ENCODE results near the gene ZFYVE21. TPM values are rescaled to one million over a fixed set of nuclear protein-coding genes. Genes with fewer than 3 reads are reported as not detected.
"Not testable (repeated sequence)": the region's sequence is repeated elsewhere in the genome, so short reads cannot be mapped to it uniquely, and the experiment has no call there.

ZFYVE21 gene
- total and polyA plus RNA-seq, 4 donors, result 69.0 to 110 (median 87.5) TPM

DNA sequence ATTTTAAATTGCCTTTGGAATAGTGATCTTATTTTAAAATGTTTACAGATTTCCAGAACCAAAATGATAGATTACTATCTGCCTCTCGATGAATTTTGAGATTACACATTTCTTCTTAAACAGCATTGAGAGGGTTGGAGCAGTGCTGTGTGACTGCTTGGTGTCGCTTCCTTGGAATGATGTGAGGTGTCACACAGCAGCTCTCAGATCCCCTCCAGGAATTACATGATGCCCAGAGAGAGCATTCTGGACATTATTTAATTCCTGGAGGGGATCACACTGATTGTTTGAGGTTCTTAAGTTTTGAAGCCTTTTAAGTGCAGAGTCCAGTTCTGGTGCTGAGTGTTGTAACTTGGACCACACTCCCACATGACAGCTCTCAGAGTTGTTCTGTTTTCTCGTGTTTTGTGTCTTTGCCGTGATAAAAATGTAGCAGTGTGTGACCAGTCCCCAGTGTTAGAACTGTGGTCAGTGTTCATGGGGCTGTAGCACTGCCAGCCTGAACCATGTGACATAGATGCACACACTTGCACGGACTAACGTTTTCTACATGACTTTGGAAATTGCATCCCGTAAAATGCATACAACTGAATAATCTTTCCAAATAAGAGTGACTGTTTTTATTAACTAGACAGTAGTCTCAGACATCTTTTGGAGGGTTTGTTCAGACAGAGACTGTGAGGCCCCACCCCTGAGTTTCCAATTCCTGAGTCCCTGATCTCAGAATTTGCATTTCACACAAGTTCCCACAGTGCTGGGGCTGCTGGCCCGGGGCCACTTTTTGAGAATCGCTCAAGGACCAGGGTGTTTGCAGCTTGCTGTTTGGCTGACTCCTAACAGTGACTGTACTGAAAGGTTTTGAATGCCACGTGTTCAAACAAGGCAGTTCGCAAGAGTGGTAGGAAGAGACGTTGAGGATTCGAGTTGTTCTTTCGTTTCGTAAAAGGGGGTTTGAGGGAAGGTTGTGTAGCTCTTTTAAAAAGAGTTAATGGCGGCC is 26.4 kb upstream of the ZFYVE21 start:
- ATAC-seq (ENCODE audit: low FRiP score) (peak; percentile 45), DNase-seq (peak; percentile 64 to 84)
- intact Hi-C loops (cut with DNase I), result no loop called here
- H3K36me3 ChIP-seq (ENCODE audit: control insufficient read depth in 1 of 2, insufficient read depth in 2 of 2, low read length in 1 of 2), result peaks cover 0 to 14% of the 10 kb centered on the region in 2 donors
- WGBS, 2 donors, result 28 to 31% methylated on average over 16 of the region's 16 CpGs
- peak overlapping the region in 1 of 2 donors; percentile 38 for H3K27ac ChIP-seq (ENCODE audit: low read depth in 1 of 2, low read length in 2 of 2)
- no peaks in the 10 kb centered on the region for H3K4me1 ChIP-seq (ENCODE audit: control insufficient read depth in 1 of 2, insufficient read depth in 2 of 2, low read length in 2 of 2)
- no peak overlapping the region for H3K4me3 ChIP-seq (ENCODE audit: low read length in 2 of 2)
- H3K27me3 ChIP-seq (ENCODE audit: control insufficient read depth in 1 of 2, insufficient read depth in 2 of 2, low read length in 1 of 2), result no peaks in the 10 kb centered on the region
- no peaks in the 10 kb centered on the region for H3K9me3 ChIP-seq (ENCODE audit: control insufficient read depth, low read length)

DNA sequence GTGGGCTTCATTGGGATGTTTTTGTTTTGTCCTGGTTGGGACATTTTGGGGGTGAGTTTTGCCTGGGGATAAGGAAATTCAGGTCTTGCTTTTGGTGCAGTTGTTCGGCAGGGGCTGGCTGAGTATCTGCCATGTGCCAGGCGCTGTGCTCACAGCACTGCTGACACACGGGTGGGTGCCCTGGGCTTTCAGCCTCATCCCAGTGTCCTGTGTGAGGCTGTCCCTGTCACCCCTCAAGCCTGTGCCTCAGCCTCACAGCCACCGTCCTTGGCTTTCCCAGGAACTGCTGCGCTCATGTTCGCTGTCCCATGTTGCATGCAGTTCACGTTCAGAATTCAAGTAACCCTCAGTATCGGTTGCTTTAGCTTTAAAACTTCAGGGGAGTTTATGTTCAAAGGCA is 25.3 kb upstream of the ZFYVE21 start:
- no peak overlapping the region for H3K4me3 ChIP-seq (ENCODE audit: low read length in 2 of 2)
- peaks cover 0 to 14% of the 10 kb centered on the region in 2 donors for H3K36me3 ChIP-seq (ENCODE audit: control insufficient read depth in 1 of 2, insufficient read depth in 2 of 2, low read length in 1 of 2)
- ATAC-seq (ENCODE audit: low FRiP score) (no peak), DNase-seq (peak in 1 of 2 donors; percentile 40)
- WGBS, 2 donors, result 87 to 89% methylated on average over 8 of the region's 8 CpGs
- intact Hi-C loops (cut with DNase I), result no loop called here
- H3K9me3 ChIP-seq (ENCODE audit: control insufficient read depth, low read length), result no peaks in the 10 kb centered on the region
- no peaks in the 10 kb centered on the region for H3K4me1 ChIP-seq (ENCODE audit: control insufficient read depth in 1 of 2, insufficient read depth in 2 of 2, low read length in 2 of 2)
- no peaks in the 10 kb centered on the region for H3K27me3 ChIP-seq (ENCODE audit: control insufficient read depth in 1 of 2, insufficient read depth in 2 of 2, low read length in 1 of 2)
- no peak overlapping the region for H3K27ac ChIP-seq (ENCODE audit: low read depth in 1 of 2, low read length in 2 of 2)

DNA sequence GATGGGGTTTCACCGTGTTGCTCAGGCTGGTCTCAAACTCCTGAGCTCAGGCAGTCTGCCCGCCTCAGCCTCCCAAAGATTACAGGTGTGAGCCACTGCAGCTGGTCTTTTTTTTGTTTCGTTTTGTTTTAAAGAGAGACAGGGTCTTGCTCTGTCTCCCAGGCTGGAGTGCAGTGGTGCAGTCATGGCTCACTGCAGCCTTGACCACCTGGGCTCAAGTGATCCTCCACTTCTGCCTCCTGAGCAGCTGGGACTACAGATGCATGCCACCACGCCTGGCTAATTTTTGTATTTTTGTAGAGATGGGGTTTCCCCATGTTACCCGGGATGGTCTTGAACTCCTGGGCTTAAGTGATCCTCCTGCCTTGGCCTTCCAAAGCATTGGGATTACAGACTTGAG is 24.0 kb upstream of the ZFYVE21 start:
- ATAC-seq (ENCODE audit: low FRiP score); H3K9me3 ChIP-seq (ENCODE audit: control insufficient read depth, low read length); H3K4me1 ChIP-seq (ENCODE audit: control insufficient read depth in 1 of 2, insufficient read depth in 2 of 2, low read length in 2 of 2); intact Hi-C loops (cut with DNase I); H3K27ac ChIP-seq (ENCODE audit: low read depth in 1 of 2, low read length in 2 of 2); H3K27me3 ChIP-seq (ENCODE audit: control insufficient read depth in 1 of 2, insufficient read depth in 2 of 2, low read length in 1 of 2); H3K4me3 ChIP-seq (ENCODE audit: low read length in 2 of 2): not testable (repeated sequence)
- DNase-seq, result peak in 1 of 2 donors; percentile 25
- H3K36me3 ChIP-seq (ENCODE audit: control insufficient read depth in 1 of 2, insufficient read depth in 2 of 2, low read length in 1 of 2), result peaks cover 0 to 11% of the 10 kb centered on the region in 2 donors
- 89 to 90% methylated on average over 5 of the region's 5 CpGs for WGBS, 2 donors

DNA sequence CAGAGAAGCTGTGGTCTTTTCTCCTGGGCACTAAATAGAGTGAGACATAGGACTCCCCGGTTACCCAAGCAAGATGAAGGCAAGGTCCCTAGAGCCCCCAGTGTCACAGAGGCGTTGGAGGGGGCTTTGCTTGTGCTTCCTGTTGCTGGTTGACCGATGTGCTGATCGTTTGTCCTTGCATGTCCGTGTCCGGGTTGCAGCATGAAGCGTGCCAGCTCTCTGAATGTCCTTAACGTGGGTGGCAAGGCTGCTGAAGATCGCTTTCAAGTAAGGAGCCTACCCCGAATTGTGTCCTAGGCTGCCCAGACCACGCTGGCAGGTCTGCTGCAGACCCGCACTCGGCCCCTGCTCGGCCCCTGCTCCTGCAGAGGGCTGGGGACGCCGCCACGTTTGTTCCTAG is 23.5 kb upstream of the ZFYVE21 start:
- no peak for ATAC-seq (ENCODE audit: low FRiP score)
- DNase-seq, result peak in 1 of 2 donors; percentile 55
- intact Hi-C loops (cut with DNase I), result no loop called here

DNA sequence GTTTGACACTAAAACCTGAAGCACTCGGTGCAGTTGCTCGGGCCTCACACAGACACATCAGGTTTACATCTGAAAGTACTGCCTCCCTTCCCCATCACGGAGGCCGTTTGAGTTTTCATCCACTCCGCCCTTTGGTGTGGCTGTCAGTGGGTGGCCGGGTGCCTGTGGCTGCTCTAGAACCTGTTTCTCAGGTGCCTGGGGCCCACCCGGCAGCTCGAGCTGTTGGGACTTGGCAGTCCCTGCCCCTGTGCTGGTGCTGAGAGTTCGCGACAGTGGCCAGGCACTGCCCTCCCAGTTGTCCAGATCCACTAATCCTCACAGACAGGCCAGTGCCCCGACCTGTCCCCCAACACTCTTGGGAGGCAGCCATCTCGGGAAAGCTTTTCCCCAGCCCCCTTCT is 22.7 kb upstream of the ZFYVE21 start:
- Histone ChIP-seq H3K27me3 (ENCODE audit: control insufficient read depth in 1 of 2, insufficient read depth in 2 of 2, low read length in 1 of 2) (no peaks in the 10 kb centered on the region), H3K27ac (ENCODE audit: low read depth in 1 of 2, low read length in 2 of 2) (no peak overlapping the region), H3K36me3 (ENCODE audit: control insufficient read depth in 1 of 2, insufficient read depth in 2 of 2, low read length in 1 of 2) (peaks cover 0 to 11% of the 10 kb centered on the region in 2 donors), H3K4me1 (ENCODE audit: control insufficient read depth in 1 of 2, insufficient read depth in 2 of 2, low read length in 2 of 2) (no peaks in the 10 kb centered on the region), H3K9me3 (ENCODE audit: control insufficient read depth, low read length) (no peaks in the 10 kb centered on the region), H3K4me3 (ENCODE audit: low read length in 2 of 2) (no peak overlapping the region)
- intact Hi-C loops (cut with DNase I), result no loop called here
- WGBS, 2 donors, result 80 to 82% methylated on average over 12 of the region's 12 CpGs
- ATAC-seq (ENCODE audit: low FRiP score) (no peak), DNase-seq (peak in 1 of 2 donors; percentile 37)

More for the DNA sequence above, 23.5 kb upstream of the ZFYVE21 start:
- Histone ChIP-seq H3K9me3 (ENCODE audit: control insufficient read depth, low read length) (no peaks in the 10 kb centered on the region), H3K4me1 (ENCODE audit: control insufficient read depth in 1 of 2, insufficient read depth in 2 of 2, low read length in 2 of 2) (no peaks in the 10 kb centered on the region), H3K27ac (ENCODE audit: low read depth in 1 of 2, low read length in 2 of 2) (no peak overlapping the region), H3K27me3 (ENCODE audit: control insufficient read depth in 1 of 2, insufficient read depth in 2 of 2, low read length in 1 of 2) (no peaks in the 10 kb centered on the region), H3K4me3 (ENCODE audit: low read length in 2 of 2) (no peak overlapping the region), H3K36me3 (ENCODE audit: control insufficient read depth in 1 of 2, insufficient read depth in 2 of 2, low read length in 1 of 2) (peaks cover 0 to 11% of the 10 kb centered on the region in 2 donors)
- WGBS, 2 donors, result 91 to 92% methylated on average over 17 of the region's 17 CpGs

DNA sequence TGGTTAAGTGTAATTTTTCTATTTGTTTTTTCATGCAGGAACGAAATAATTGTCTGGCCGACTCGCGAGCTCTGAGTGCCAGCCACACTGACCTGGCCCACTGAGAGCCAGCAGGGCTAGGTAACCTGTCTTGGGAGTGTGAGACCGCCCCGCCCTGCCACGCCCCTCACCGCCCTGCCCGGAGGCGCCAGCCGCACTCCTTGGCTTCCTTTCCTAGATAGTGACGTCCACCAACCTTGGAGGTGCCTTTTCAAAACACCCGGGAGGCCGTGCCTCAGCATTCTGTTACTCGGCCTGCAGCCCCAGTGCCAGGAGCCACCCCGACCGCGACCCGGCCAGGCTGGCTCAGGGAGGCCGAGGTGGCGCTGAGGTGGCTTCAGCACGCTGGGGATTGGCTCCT is 22.1 kb upstream of the ZFYVE21 start:
- Histone ChIP-seq H3K9me3 (ENCODE audit: control insufficient read depth, low read length) (no peaks in the 10 kb centered on the region), H3K27ac (ENCODE audit: low read depth in 1 of 2, low read length in 2 of 2) (no peak overlapping the region), H3K4me1 (ENCODE audit: control insufficient read depth in 1 of 2, insufficient read depth in 2 of 2, low read length in 2 of 2) (no peaks in the 10 kb centered on the region), H3K4me3 (ENCODE audit: low read length in 2 of 2) (no peak overlapping the region), H3K27me3 (ENCODE audit: control insufficient read depth in 1 of 2, insufficient read depth in 2 of 2, low read length in 1 of 2) (no peaks in the 10 kb centered on the region), H3K36me3 (ENCODE audit: control insufficient read depth in 1 of 2, insufficient read depth in 2 of 2, low read length in 1 of 2) (peaks cover 0 to 11% of the 10 kb centered on the region in 2 donors)
- 84 to 85% methylated on average over 22 of the region's 22 CpGs for WGBS, 2 donors
- DNase-seq (peak in 1 of 2 donors; percentile 62), ATAC-seq (ENCODE audit: low FRiP score) (no peak)
- intact Hi-C loops (cut with DNase I), result no loop called here

DNA sequence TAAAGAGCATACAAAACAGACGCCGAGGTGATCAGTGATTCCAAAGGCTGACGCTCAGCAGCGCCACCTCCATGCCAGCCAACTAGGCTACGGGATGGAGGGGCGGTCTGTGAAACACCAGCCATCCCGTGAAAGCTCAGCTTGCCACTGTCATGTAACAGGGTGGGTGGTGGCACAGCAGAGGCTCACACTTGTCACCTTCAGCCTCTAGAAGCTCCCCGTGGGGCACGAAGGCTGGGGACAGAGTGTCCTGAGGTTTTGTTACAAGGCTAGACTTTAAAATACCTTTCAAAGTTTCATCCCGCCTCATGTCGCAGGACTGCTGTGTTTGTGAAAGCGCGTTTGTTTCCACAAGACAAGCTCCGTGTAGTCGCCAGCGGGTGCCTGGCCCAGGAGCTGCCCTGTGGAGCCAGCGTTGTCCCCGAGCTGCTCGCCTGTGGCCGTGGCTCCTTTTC is 21.0 kb upstream of the ZFYVE21 start:
- 86 to 89% methylated on average over 20 of the region's 20 CpGs for WGBS, 2 donors
- H3K4me1 ChIP-seq (ENCODE audit: control insufficient read depth in 1 of 2, insufficient read depth in 2 of 2, low read length in 2 of 2), result no peaks in the 10 kb centered on the region
- H3K27ac ChIP-seq (ENCODE audit: low read depth in 1 of 2, low read length in 2 of 2), result no peak overlapping the region
- no peak for ATAC-seq (ENCODE audit: low FRiP score)
- no peak overlapping the region for H3K4me3 ChIP-seq (ENCODE audit: low read length in 2 of 2)
- H3K27me3 ChIP-seq (ENCODE audit: control insufficient read depth in 1 of 2, insufficient read depth in 2 of 2, low read length in 1 of 2), result no peaks in the 10 kb centered on the region
- peak in 1 of 2 donors; percentile 56 for DNase-seq
- H3K9me3 ChIP-seq (ENCODE audit: control insufficient read depth, low read length), result no peaks in the 10 kb centered on the region
- H3K36me3 ChIP-seq (ENCODE audit: control insufficient read depth in 1 of 2, insufficient read depth in 2 of 2, low read length in 1 of 2), result peaks cover 0 to 11% of the 10 kb centered on the region in 2 donors
- intact Hi-C loops (cut with DNase I), result no loop called here

DNA sequence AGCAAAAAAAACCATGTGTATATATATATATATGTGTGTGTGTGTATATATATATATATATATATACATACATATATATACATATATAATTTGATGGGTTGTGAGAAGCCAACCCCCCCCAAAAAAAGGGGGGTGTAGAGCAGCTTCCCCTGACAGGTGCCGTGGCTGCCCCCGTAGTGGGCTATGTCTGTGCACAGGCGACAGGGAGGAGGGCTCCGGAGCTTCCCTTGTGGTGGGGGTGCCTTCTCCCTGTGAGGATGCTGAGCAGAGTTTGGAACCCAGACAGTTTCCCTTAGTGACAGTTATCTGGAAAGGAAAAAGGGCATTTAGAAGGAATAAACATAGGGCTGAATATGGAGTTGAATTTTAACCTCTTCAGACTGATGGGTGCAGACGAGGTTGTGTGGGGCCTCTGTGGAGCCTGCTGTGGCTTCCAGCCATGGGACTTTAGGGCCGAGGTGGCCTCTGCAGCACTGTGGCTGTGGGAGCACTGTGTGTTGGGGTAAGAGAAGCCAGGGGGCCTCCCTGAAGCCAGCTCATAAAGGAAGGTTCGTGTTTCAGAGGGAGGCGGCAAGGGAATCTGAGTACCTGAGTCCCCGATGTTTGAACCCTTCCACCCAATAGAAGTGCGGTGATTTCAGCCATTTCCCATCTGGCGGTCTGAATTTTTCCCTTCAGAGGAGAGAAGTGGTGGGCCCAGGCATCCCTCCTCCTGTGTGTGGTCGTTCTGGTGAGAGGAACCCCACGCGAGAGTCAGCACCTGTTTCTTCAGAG is 20.1 kb upstream of the ZFYVE21 start:
- H3K4me3 ChIP-seq (ENCODE audit: low read length in 2 of 2), result no peak overlapping the region
- intact Hi-C loops (cut with DNase I), result no loop called here
- peaks cover 0 to 9% of the 10 kb centered on the region in 2 donors for H3K36me3 ChIP-seq (ENCODE audit: control insufficient read depth in 1 of 2, insufficient read depth in 2 of 2, low read length in 1 of 2)
- ATAC-seq (ENCODE audit: low FRiP score), result no peak
- WGBS, 2 donors, result 55 to 62% methylated on average over 14 of the region's 14 CpGs
- no peak overlapping the region for H3K27ac ChIP-seq (ENCODE audit: low read depth in 1 of 2, low read length in 2 of 2)
- no peaks in the 10 kb centered on the region for H3K4me1 ChIP-seq (ENCODE audit: control insufficient read depth in 1 of 2, insufficient read depth in 2 of 2, low read length in 2 of 2)
- H3K9me3 ChIP-seq (ENCODE audit: control insufficient read depth, low read length), result no peaks in the 10 kb centered on the region
- DNase-seq, result peak in 1 of 2 donors; percentile 65
- H3K27me3 ChIP-seq (ENCODE audit: control insufficient read depth in 1 of 2, insufficient read depth in 2 of 2, low read length in 1 of 2), result no peaks in the 10 kb centered on the region
